HEK293T (cell line): Measurements from ENCODE around the gene FRMD5.
"Not testable (repeated sequence)": the region's sequence is repeated elsewhere in the genome, so short reads cannot be mapped to it uniquely, and the experiment has no call there.

Experiments used
- CTCF ChIA-PET: fragments of 350-600 bp; formaldehyde crosslinking; extraction: SDS; loops from one replicate; lab custom pipeline; 2021; ENCODE audit warnings: antibody characterized with exemption, inconsistent platforms; lab: Yijun Ruan, JAX
- POLR2A ChIA-PET: fragments of 350-600 bp; formaldehyde crosslinking; extraction: SDS; loops from one replicate; lab custom pipeline; 2020; ENCODE audit warnings: antibody characterized with exemption, inconsistent platforms; lab: Yijun Ruan, JAX
- DNase-seq: peaks from one replicate; pipeline ENCODE4 v3.0.0; 2012; ENCODE audit warnings: mixed read lengths; ENCODE audit errors: extremely low spot score
- ARNT ChIP-seq: fragments of 450-650 bp; IDR thresholded peaks from 2 replicates; pipeline ENCODE4 v1.6.1; 2017; ENCODE audit warnings: mild to moderate bottlenecking
- BHLHE40 ChIP-seq: fragments of 450-650 bp; IDR thresholded peaks from 2 replicates; pipeline ENCODE4 v1.6.1; 2016; ENCODE audit warnings: mild to moderate bottlenecking, moderate library complexity, borderline replicate concordance
- CTBP1 ChIP-seq: fragments of 450-650 bp; IDR thresholded peaks from 2 replicates; pipeline ENCODE4 v1.6.1; 2016; ENCODE audit warnings: borderline replicate concordance
- ELF4 ChIP-seq: fragments of 450-650 bp; IDR thresholded peaks from 2 replicates; pipeline ENCODE4 v1.6.1; 2017; ENCODE audit warnings: antibody characterized with exemption
- FOXA1 ChIP-seq: fragments of 450-650 bp; IDR thresholded peaks from 2 replicates; pipeline ENCODE4 v1.6.1; 2016; ENCODE audit warnings: mild to moderate bottlenecking
- FOXK2 ChIP-seq: fragments of 450-650 bp; IDR thresholded peaks from 2 replicates; pipeline ENCODE4 v1.6.1; 2016; ENCODE audit warnings: mild to moderate bottlenecking
- FOXM1 ChIP-seq: fragments of 450-650 bp; IDR thresholded peaks from 2 replicates; pipeline ENCODE4 v1.6.1; 2017; ENCODE audit warnings: mild to moderate bottlenecking, borderline replicate concordance
- HDGF ChIP-seq: fragments of 450-650 bp; IDR thresholded peaks from 2 replicates; pipeline ENCODE4 v1.6.1; 2017; ENCODE audit warnings: antibody characterized with exemption, borderline replicate concordance
- L3MBTL2 ChIP-seq: fragments of 450-650 bp; conservative IDR thresholded peaks from 2 replicates; pipeline ENCODE4 v1.6.1; 2016; ENCODE audit warnings: mild to moderate bottlenecking
- LEF1 ChIP-seq: fragments of 450-650 bp; IDR thresholded peaks from 2 replicates; pipeline ENCODE4 v1.6.1; 2017; ENCODE audit warnings: mild to moderate bottlenecking, borderline replicate concordance
- NFRKB ChIP-seq: fragments of 450-650 bp; IDR thresholded peaks from 2 replicates; pipeline ENCODE4 v1.6.1; 2016; ENCODE audit warnings: mild to moderate bottlenecking, moderate library complexity
- SP1 ChIP-seq: fragments of 450-650 bp; IDR thresholded peaks from 2 replicates; pipeline ENCODE4 v1.6.1; 2017
- SUZ12 ChIP-seq: fragments of 450-650 bp; IDR thresholded peaks from 2 replicates; pipeline ENCODE4 v1.6.1; 2016; ENCODE audit warnings: mild to moderate bottlenecking
- TARDBP ChIP-seq: fragments of 450-650 bp; IDR thresholded peaks from 2 replicates; pipeline ENCODE4 v1.6.1; 2016
- ZNF384 ChIP-seq: fragments of 450-650 bp; IDR thresholded peaks from 2 replicates; pipeline ENCODE4 v1.6.1; 2016
- TF ChIP-seq, protein P1 (sequence below): fragments of 450-650 bp; IDR thresholded peaks from 2 replicates; pipeline ENCODE4 v1.6.1; 2016

FRMD5 gene

DNA sequence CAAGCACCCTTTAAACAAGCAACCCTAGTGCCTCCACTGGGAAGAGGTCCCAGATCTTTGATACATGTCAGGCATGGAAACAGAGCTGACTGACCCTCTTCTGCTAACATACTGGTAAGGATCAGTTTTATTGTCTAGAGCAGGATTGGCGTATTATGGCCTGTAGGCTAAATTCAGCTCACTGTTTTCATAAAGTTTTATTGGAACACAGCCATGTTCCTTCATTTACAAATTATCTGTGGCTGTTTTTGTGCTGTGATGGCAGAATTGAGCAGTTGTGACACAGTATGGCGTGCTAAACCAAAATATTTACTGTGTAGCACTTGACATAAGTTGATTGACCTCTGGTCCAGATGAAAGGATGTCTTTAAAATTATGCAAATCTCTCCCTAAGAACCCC is 323.2 kb downstream of the FRMD5 start:
- CTCF ChIA-PET, result no interaction called here
- DNase-seq, result no peak
- no peak for TF ChIP-seq FOXM1
- TF ChIP-seq TARDBP, result no peak
- TF ChIP-seq NFRKB, result no peak
- TF ChIP-seq, protein P1, sequence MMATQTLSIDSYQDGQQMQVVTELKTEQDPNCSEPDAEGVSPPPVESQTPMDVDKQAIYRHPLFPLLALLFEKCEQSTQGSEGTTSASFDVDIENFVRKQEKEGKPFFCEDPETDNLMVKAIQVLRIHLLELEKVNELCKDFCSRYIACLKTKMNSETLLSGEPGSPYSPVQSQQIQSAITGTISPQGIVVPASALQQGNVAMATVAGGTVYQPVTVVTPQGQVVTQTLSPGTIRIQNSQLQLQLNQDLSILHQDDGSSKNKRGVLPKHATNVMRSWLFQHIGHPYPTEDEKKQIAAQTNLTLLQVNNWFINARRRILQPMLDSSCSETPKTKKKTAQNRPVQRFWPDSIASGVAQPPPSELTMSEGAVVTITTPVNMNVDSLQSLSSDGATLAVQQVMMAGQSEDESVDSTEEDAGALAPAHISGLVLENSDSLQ, result no peak
- TF ChIP-seq L3MBTL2, result no peak
- TF ChIP-seq FOXK2, result no peak
- no peak for TF ChIP-seq SUZ12
- TF ChIP-seq LEF1, result no peak

DNA sequence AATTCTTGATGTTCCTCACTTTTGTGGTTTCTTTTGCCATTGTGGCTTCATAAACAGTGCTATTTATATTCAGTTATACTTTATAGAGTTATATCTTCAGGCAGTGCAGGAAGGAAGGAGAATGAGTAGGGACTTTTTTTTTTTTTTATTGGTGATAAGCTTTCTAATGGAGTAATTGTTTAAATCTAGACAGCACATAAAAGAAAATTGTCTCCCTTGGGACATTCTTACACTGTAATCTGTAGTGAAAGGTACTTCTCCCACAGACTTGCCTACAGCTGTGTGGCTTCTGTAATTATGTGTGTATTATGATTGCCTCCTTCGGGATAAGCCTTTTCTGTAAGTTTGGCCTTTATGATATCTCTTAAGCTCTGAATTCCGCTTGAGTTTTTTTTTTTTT is 326.7 kb downstream of the FRMD5 start:
- CTCF ChIA-PET, result interaction anchor here (0.6 kb wide), 1 partner anchor 56 kb away, joined by 3 read pairs; no protein-coding TSS in a partner anchor
- no peak for DNase-seq
- POLR2A ChIA-PET, result no interaction called here
- TF ChIP-seq FOXA1 (no peak), FOXM1 (no peak), HDGF (no peak), CTBP1 (no peak), ZNF384 (no peak), SP1 (no peak), ARNT (no peak)

More for the DNA sequence above, 323.2 kb downstream of the FRMD5 start:
- POLR2A ChIA-PET, result no interaction called here

GRCh38 chr15:43867096-43867495 is 328.0 kb downstream of the FRMD5 start:
- CTCF ChIA-PET, result no interaction called here
- TF ChIP-seq, protein P1, result no peak
- TF ChIP-seq FOXA1 (no peak), FOXK2 (no peak), HDGF (no peak), ARNT (no peak), ZNF384 (no peak), SP1 (no peak), CTBP1 (no peak), L3MBTL2 (no peak), NFRKB (no peak), ELF4 (no peak), LEF1 (no peak), BHLHE40 (no peak), SUZ12 (no peak), TARDBP (no peak), FOXM1 (no peak)

GRCh38 chr15:43866636-43867035 is 328.4 kb downstream of the FRMD5 start:
- CTCF ChIA-PET, result not testable (repeated sequence)

More at GRCh38 chr15:43867096-43867495, 328.0 kb downstream of the FRMD5 start:
- DNase-seq, result no peak
- POLR2A ChIA-PET, result no interaction called here

DNA sequence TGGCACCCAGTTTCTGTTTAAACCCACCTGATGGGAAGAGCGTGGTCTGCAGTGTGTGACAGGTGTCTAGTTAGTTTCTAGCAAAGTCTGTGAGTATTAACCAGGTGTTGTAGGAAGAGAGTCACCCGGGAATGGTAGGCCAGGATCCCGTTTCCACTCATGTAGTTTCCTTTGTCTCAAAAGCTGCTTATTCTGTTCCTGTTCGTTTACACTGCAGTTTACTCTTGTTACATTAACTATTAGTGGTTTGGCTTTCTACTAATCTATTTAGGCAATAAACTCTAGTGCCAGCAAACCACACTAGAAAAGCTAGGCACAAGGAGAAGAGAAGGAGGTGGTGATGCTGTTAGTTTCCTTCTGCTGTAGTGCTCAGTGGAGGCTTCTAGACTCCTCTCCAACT is 335.5 kb downstream of the FRMD5 start:
- no peak for TF ChIP-seq BHLHE40
- no peak for TF ChIP-seq TARDBP
- no peak for TF ChIP-seq ZNF384
- no peak for TF ChIP-seq ARNT
- TF ChIP-seq HDGF, result no peak
- no peak for TF ChIP-seq LEF1
- TF ChIP-seq FOXK2, result no peak
- no peak for TF ChIP-seq NFRKB
- TF ChIP-seq SP1, result no peak
- TF ChIP-seq, protein P1, result no peak
- no peak for TF ChIP-seq L3MBTL2
- no peak for TF ChIP-seq SUZ12
- TF ChIP-seq CTBP1, result no peak
- TF ChIP-seq FOXA1, result no peak
- no peak for TF ChIP-seq FOXM1
- no peak for TF ChIP-seq ELF4
- CTCF ChIA-PET, result no interaction called here
- POLR2A ChIA-PET, result interaction anchor here (1.0 kb wide), 1 partner anchor 26 kb away, joined by 3 read pairs; no protein-coding TSS in a partner anchor
- DNase-seq, result no peak

More at GRCh38 chr15:43866636-43867035, 328.4 kb downstream of the FRMD5 start:
- DNase-seq, POLR2A ChIA-PET: not testable (repeated sequence)

DNA sequence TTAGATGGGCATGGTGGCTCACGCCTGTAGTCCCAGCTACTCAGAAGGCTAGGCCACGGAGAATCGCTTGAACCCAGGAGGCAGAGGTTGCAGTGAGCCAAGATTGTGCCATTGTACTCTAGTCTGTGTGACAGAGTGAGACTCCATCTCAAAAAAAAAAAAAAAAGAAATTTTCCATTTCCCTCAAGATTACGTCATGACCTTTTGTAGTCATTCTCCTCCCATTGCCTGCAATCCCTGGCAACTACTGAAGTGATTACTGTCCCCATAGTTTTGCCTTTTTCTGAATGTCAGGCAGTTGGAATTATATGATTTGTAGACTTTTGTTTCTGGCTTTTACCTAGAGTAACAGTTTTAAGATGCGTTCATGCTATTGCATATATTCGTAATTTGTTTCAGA is 340.3 kb downstream of the FRMD5 start:
- DNase-seq, result no peak
- no peak for TF ChIP-seq HDGF
- no peak for TF ChIP-seq ELF4
- TF ChIP-seq ZNF384, result no peak
- TF ChIP-seq LEF1, result no peak
- CTCF ChIA-PET, result no interaction called here
- POLR2A ChIA-PET, result no interaction called here

- TF ChIP-seq ELF4 (no peak), HDGF (no peak), LEF1 (no peak), ZNF384 (no peak), FOXA1 (no peak), TARDBP (no peak), FOXM1 (no peak), ARNT (no peak), L3MBTL2 (no peak)
- TF ChIP-seq, protein P1, result no peak
- no peak for DNase-seq
- ChIA-PET POLR2A (no interaction called here), CTCF (no interaction called here)
Observed at GRCh38 chr15:43852607-43853006, 342.5 kb downstream of the FRMD5 start.
